OCI-LY7 (cell line): ENCODE data around the gene MAGI1.
"Not testable (repeated sequence)": the region's sequence is repeated elsewhere in the genome, so short reads cannot be mapped to it uniquely, and the experiment has no call there.

Experiments used
- CTCF ChIP-seq: fragments of 200-600 bp; sonication (generic); conservative IDR thresholded peaks from 2 replicates; pipeline ENCODE4 v1.5.1; 2014; ENCODE audit warnings: mild to moderate bottlenecking, antibody characterized with exemption, low read length, moderate library complexity, mixed read lengths
- EZH2phosphoT487 ChIP-seq: fragments of 200-600 bp; sonication (generic); IDR thresholded peaks from 2 replicates; pipeline ENCODE4 v1.6.1; 2018; ENCODE audit warnings: low read depth, borderline replicate concordance, mild to moderate bottlenecking, mixed run types, antibody characterized with exemption, low read length, moderate library complexity, mixed read lengths

GRCh38 chr3:65509423-65509794 is 529.3 kb downstream of the MAGI1 start:
- TF ChIP-seq CTCF, EZH2phosphoT487: not testable (repeated sequence)
